ENCODE measurements around the gene ITFG1.

DNA sequence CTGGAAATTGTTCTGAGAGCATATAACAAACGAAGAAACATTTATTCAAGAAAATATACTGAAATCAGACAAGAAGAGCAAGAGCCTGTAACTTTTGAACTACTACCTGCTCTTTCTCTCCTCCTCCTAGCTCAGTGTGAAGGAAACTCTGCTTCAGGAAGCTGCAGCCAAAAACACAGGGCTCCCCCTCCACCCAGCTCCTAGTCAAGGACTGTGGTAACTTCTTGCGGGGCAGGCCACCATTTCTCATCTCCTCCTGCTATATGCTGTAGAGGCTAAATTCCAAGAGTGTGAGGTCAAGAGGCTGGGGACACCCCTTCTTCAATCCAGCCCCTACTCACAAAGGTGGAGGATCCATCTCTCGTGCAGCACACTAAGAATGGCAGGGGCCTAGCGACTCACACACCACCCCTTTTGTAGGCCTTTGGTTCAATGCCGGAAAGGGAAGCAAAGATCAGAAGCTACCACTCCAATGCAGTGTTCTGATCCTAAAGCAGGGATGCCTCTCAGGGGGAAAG is 74.6 kb downstream of the ITFG1 start:
- TF ChIP-seq, protein P1, sequence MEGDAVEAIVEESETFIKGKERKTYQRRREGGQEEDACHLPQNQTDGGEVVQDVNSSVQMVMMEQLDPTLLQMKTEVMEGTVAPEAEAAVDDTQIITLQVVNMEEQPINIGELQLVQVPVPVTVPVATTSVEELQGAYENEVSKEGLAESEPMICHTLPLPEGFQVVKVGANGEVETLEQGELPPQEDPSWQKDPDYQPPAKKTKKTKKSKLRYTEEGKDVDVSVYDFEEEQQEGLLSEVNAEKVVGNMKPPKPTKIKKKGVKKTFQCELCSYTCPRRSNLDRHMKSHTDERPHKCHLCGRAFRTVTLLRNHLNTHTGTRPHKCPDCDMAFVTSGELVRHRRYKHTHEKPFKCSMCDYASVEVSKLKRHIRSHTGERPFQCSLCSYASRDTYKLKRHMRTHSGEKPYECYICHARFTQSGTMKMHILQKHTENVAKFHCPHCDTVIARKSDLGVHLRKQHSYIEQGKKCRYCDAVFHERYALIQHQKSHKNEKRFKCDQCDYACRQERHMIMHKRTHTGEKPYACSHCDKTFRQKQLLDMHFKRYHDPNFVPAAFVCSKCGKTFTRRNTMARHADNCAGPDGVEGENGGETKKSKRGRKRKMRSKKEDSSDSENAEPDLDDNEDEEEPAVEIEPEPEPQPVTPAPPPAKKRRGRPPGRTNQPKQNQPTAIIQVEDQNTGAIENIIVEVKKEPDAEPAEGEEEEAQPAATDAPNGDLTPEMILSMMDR (IDR thresholded peaks at IDR 0.05) = no peak
- TF ChIP-seq POLR2A (IDR thresholded peaks at IDR 0.05) = no peak

All from lower leg skin (tissue), 3 donors.